ENCODE measurements around the gene IQCN.

IQCN gene

GRCh38 chr19:18287836-18288772 lies 13.9 kb upstream of the IQCN start:
- no peak for DNase-seq (ENCODE audit: low read depth)

DNA sequence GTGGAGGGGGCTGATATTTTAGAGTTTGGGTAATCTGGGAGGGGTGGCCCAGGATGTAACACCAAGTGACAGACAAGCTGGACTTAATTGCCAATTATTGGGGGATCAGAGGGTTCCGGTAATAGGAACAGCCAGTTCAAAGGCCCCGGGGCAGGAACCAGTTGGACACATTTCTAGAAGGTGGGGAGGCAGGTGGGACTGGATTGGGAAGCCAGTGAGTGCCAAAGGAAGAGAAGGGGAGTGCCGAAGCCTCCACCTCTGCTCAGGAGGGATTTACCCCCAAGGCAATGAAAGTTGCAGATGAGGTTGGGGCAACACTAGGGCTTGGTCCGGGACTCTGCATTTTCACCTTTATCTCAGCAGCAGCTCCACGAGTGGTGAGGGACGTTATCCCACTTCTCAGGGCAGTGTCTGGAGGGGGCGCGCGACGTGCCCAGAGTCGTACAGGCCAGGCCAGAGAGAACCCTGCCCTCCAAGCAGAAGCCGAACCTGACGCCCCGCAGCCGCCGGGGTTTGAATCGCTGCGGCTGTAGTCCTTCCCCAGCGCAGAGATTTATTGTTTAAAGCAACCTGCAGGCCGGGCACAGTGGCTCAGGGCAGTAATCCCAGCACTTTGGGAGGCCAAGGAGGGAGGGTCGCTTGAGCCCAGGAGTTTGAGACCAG lies 12.9 kb upstream of the IQCN start:
- no peak for DNase-seq (ENCODE audit: low read depth)

- no peak for DNase-seq (ENCODE audit: low read depth)
These were observed 10.6 kb upstream of the IQCN start for GRCh38 chr19:18284712-18285360.

- no peak for DNase-seq (ENCODE audit: low read depth)
These were observed 9.1 kb upstream of the IQCN start for GRCh38 chr19:18283338-18283737.

GRCh38 chr19:18282788-18283141 lies 8.5 kb upstream of the IQCN start:
- no peak for DNase-seq (ENCODE audit: low read depth)

DNA sequence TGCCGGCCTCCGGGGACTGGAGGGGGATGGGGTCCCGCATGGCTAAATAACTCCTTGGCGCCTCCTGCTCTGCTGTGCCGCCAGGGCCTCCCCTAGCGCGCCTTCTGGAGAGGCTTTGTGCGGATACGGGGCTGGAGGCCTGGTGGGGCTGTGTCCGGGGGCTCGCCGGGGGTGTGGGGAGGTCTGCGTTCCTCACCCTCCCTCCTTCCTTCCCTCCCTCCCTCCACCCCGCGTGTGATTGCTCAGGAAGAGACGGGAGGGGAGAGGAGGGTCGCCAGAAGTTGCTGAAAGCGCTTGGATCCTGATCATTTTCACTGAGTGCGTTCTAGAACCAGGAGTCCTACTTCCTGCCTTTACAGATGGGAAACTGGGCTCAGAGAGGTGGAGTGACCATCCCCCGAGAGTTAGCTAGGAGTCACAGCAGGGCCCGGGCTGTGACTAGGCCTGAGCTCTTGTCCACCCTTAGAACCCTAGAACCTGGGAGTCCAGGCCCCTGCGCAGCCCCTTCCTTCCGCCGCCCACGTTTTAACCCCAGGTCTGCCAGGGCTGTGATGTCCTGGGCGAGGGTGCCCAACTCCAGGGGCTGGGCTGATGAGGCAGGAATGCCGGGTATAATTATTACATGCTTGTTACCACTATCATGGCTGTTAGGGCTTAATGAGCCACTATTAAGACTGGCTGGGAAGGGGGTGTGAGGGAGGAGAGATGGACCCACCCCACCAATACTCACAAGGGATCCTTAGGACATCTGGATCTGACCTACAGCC lies 8.0 kb upstream of the IQCN start:
- DNase-seq (ENCODE audit: low read depth) = peak; percentile 85

- DNase-seq (ENCODE audit: low read depth) = peak; percentile 90
These were observed 7.1 kb upstream of the IQCN start, which contains the start of gene JUND for GRCh38 chr19:18281082-18282020. Gene JUND, minus strand, starts transcription at chr19:18281622. Its CDS starts 138 bp downstream, at chr19:18281484.

DNA sequence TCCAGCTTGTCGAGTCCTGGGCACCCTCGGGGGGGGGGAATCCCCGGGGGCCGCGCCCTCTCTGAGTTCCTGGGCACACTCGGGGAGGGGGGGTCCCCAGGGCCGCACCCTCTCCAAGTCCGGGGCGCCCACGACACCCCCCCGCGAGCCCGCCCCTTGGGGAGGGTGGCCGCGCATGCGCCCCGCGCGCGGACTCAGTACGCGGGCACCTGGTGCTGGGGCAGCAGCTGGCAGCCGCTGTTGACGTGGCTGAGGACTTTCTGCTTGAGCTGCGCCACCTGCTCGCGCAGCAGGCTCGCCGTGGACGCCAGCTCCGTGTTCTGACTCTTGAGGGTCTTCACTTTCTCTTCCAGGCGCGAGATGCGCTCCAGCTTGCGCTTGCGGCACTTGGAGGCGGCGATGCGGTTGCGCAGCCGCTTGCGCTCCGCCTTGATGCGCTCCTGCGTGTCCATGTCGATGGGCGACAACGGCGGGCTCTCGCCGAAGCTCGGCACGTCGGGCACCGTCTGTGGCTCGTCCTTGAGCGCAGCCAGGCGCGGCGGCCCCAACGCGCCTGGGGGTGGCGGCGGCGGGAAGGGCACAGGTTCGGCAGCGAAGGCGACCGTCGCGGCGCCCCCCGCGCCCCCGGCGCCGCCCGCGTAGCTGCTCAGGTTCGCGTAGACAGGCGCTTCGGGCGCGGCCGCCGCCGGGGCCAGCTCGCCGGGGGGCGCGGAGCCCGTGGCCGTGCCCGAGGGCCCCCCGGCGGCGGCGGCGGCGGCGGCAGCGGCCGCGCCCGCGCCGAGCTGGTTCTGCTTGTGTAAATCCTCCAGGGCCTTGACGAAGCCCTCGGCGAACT lies 6.2 kb upstream of the IQCN start:
- DNase-seq (ENCODE audit: low read depth) = no peak

- peak; percentile 78 for DNase-seq (ENCODE audit: low read depth)
These were observed 5.4 kb upstream of the IQCN start for GRCh38 chr19:18279516-18280246.

- no peak for DNase-seq (ENCODE audit: low read depth)
These were observed 4.9 kb upstream of the IQCN start for GRCh38 chr19:18279266-18279515.

GRCh38 chr19:18278521-18279265 lies 4.4 kb upstream of the IQCN start:
- no peak for DNase-seq (ENCODE audit: low read depth)

DNA sequence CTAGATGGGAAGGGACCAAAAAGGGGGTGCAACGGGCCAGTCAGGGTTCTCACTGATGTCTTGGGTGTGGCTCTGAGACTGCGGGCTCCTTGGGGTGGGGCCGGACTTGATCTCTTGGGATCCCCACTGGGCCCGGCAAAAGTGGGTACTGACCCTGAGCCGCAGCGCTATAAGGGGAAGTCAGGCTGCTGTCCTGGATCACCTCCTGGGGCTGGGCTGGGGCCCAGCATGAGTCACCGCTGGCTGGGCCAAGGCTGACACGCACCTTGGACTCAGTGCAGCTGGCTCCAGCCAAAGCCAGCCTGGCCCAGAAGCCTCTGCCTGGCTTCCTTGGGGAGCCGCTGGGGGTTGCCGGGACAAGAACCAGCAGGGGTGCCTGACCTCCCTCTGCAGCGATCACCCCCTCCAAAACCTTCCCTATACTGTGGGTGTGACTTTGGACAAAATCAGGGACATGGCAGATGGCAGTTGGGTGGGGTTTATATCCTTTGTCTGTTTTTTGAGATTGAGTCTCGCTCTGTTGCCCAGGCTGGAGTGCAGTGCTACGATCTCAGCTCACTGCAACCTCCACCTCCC lies 617 bp upstream of the IQCN start:
- DNase-seq (ENCODE audit: low read depth) = no peak

- no peak for DNase-seq (ENCODE audit: low read depth)
These were observed 562 bp downstream of the IQCN start for GRCh38 chr19:18273561-18274218.

- DNase-seq (ENCODE audit: low read depth) = no peak
These were observed 2.8 kb downstream of the IQCN start for GRCh38 chr19:18271433-18271841.

GRCh38 chr19:18270326-18270725 lies 3.9 kb downstream of the IQCN start:
- DNase-seq (ENCODE audit: low read depth) = no peak

- no peak for DNase-seq (ENCODE audit: low read depth)
These were observed 5.1 kb downstream of the IQCN start for GRCh38 chr19:18269070-18269723.
